HG02588 (cell line): ENCODE measurements around the gene RHBDF2.

Experiments
- ATAC-seq: cut with Tn5 transposase; IDR thresholded peaks from one replicate; pipeline ENCODE4 v1.9.1; 2021; ENCODE audit warnings: mild to moderate bottlenecking, moderate library complexity; ENCODE audit not compliant: unreplicated experiment

Gene RHBDF2

DNA sequence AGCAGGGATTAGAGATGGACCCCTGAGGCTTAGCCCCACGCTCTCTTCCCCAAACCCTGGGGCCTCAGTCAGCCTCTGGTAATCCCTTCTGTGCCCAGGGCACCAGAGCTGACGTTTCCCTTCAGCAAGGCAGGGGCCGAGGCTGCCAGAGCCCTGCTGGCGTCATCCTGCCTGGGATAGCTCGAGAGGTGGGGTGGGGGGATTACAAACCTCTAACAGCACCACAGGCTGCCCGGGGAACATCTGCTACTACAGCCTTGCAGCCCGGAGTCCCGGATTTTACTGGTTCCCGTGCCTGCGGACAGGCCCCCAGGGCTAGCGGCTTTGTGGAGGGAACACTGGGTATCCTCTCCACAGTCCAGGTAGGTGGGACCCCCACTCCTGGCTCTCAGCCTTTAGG is 33.9 kb downstream of the RHBDF2 start, which contains the start of gene AANAT:
TSS of gene AANAT (plus strand) at position 238 of the 400 bp plus-strand sequence. CDS start 1,144 bp downstream, outside the sequence.
- ATAC-seq = no peak

- no peak for ATAC-seq
These were observed 34.5 kb downstream of the RHBDF2 start for GRCh38 chr17:76466775-76467130.

GRCh38 chr17:76462556-76463290 is 38.5 kb downstream of the RHBDF2 start:
- no peak for ATAC-seq

DNA sequence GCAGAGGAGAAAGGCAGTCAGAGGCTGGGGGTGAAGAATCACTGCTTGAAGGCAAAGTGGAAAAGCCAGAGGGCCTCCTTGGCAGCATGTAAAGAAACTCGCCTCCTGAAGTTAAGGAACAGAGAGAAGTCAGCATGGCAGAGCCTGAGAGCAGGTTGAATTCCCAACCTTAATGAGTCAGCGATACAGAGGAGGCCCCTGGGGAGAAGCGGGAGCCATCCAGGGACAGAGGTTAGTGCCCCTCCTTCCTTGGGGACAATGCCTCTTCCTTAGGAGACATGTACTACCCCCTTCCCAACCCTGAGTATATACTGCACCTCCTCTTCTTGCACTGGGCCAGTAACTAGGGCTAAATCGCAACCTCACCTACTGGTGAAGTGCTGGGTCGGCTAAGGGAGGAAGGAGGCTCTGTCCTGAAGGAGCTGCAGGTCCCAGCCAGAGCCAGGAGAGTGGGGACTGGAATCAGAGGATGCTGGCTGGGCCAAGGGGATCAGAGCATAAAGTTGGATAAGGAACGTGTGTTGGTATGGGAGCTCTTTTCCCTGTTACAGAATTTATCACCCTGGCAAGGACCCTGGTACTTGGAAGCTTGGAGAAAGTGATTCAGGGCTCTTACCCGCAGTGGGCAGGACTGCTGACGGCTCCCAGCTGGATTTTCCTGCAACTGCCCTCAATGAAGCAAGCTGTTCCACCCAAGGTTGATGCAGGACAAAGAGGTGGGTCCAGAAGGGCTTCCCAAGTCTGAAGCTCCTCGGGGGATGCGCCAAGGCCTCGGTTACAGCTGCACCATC is 39.3 kb downstream of the RHBDF2 start:
- ATAC-seq = no peak

DNA sequence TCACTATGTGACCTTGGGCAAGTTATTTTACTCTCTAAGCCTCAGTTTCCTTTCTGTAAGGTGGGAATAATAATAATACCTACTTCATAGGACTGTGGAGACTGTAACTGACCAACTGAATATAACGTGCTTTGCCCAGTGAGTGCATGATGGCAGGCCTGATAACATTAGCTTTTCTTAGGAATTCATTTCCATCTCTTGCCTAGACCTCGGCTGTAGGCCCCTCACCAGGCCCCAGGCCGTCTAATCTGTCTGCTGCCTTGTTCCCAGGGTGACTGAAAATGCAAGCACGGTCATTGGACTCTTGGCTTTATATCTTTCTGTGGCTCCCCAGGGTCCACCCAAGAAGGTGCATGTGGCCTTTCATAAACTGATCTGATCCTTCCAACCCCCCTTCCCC is 41.5 kb downstream of the RHBDF2 start:
- ATAC-seq = no peak

- ATAC-seq = no peak
These were observed 42.4 kb downstream of the RHBDF2 start for GRCh38 chr17:76458580-76459490.

GRCh38 chr17:76453431-76453743 is 47.8 kb downstream of the RHBDF2 start:
- no peak for ATAC-seq

- peak; percentile 89 for ATAC-seq
These were observed 48.4 kb downstream of the RHBDF2 start, which contains the start of gene UBE2O for GRCh38 chr17:76452660-76453430. UBE2O (minus strand) TSS chr17:76453152; CDS start chr17:76453141, 11 bp downstream.

DNA sequence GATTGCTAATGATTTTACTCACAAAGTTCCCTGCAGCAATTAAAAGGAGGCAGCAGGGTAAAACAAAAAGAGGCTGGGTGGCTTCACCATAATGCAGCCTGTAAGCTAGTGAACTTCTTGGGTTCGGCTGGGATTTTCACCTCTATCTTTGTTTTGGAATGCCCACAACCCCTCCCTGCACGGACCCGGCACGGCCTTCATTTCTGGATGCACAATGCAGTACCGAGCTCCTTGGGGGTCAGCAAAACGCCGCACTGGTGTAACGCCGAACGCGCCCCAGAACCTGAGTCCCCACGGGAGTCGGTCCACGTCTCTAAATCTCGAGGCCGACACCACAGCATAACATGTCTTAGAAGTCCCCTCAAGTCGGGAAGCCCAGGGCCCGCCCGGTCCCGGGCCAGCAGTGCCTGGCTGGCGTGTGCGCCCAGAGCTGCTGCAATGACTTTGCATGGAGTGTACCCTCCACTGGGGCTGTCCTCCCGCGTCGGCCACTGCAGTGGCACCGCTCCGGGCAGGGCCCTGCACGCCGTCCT is 49.0 kb downstream of the RHBDF2 start:
- ATAC-seq = no peak

- ATAC-seq = no peak
These were observed 49.7 kb downstream of the RHBDF2 start for GRCh38 chr17:76451506-76451905.

GRCh38 chr17:76449126-76449525 is 52.1 kb downstream of the RHBDF2 start:
- ATAC-seq = no peak

- ATAC-seq = no peak
These were observed 53.1 kb downstream of the RHBDF2 start for GRCh38 chr17:76447931-76448652.

DNA sequence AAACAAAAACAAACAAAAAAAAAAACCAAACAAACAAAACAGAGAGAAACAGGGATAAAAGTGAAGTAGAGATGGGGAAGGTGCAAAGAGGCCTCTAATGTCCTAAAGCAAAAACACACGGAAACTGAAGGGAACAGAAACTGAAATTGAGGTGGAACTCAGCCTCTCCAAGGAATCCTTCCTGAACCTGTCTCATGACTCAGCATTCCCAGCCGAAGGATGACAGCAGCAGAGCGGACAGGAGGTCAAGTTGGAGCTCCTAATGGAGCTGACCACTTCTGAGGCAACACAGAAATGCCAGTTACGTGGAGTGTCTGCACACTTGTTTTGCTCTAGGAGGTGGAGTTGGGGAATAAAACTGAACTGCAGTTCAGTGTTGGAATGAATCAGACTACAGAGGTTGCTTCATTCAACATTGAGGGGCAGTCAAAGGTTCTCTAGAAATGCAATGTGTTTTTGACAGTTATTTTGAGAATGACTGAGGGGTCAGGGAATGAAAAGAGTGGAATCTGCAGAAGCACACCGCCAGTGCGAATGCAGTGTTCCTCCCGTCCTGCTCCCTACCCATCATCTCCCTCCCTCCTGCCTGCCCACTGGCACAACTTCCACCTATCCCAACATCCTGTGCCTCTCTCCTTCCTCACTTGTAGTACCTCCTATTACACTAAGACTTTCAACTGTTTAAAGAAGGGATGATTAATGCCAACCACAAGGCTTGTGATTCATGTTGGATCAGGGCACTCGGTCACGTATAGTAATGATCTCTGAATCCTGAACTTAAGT is 54.6 kb downstream of the RHBDF2 start:
- ATAC-seq = no peak

GRCh38 chr17:76445697-76446448 is 55.4 kb downstream of the RHBDF2 start:
- ATAC-seq = no peak

GRCh38 chr17:76444518-76445311 is 56.5 kb downstream of the RHBDF2 start:
- no peak for ATAC-seq

DNA sequence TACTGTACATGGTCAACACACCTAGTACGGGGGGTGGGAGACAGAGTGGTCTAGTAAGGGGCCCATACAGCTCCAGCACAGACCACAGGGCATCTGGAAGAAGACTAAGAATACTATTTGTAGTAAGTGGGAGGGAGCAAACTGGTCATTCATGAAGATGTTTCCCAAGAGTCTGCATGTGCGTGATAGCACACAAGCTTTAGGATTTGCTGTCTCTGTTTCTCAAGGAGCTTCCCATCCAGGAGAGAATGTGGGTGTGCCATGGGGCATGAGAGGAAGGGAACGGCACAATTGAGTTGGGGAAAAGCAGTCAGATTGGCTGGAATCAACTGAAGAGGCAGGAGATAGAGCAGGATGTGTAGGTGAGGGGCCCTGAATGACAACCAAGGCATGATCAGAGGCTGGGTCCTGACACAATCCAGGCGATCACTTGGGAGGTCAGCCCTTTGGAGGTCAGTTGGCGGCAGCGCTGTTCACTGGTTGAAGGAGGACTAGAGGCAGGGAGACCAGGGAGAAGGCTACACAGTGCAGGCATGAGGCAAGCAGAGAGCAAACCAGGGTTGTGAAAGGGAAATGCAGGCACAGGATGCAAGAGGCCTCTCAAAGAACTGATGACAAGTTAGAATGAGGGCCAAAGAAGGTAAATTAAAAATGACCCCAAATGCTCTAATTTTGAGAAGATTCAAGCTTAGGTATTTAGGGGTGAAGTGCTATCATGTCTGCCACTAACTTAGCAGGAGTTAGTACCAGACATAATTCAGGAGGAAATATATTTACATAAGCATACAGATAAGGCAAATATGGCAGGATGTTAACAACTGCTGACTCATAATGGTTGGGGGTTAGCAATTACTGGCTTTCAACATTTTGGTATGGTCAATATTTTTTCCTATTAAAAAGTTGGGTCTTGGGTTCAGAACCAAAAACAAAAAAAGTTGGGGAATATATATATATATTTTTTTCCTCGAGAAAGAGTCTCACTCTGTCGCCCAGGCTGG is 58.6 kb downstream of the RHBDF2 start:
- no peak for ATAC-seq
